Measurements from ENCODE around the gene SARDH. TPM values are rescaled to one million over a fixed set of nuclear protein-coding genes. Genes with fewer than 3 reads are reported as not detected.

SARDH gene
- total RNA-seq, 3 donors from 2014 or later: 0.16 to 2.0 (median 1.0) TPM

DNA sequence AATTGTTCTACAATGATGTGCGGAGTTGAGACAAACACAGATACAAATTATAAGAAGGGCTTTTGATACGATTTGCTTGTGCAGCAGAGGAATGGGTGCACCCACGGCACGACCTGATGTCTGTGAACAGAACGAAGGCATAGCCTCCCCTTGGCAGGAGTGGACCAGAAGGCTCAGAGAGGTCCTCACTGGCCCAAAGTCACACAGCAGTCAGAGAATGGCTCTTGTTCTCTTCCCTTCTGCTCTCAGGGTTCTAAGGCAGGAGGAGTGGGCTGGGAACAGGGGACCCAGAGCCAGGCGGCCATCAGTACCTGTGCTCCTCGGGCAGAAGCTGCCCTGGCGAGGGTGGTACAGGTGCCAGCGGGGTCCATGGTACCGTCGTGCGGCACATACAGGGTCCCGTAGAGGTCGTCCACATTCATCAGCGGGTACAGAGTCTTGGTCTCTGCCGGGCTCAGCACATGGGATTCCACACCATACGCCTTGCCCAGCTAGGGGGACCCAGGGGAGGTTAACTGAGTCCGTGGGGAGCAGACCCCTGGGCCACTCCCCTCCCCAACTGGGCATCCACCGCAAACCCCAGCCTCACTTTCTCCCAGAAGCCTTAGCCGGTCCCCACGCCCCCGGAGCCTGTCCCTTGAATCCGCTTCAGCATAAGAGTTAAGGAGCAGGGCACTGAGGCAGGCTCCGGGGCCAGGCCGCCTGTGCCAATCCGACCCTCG, 7.0 kb downstream of the SARDH start:
- TF ChIP-seq, protein P1, sequence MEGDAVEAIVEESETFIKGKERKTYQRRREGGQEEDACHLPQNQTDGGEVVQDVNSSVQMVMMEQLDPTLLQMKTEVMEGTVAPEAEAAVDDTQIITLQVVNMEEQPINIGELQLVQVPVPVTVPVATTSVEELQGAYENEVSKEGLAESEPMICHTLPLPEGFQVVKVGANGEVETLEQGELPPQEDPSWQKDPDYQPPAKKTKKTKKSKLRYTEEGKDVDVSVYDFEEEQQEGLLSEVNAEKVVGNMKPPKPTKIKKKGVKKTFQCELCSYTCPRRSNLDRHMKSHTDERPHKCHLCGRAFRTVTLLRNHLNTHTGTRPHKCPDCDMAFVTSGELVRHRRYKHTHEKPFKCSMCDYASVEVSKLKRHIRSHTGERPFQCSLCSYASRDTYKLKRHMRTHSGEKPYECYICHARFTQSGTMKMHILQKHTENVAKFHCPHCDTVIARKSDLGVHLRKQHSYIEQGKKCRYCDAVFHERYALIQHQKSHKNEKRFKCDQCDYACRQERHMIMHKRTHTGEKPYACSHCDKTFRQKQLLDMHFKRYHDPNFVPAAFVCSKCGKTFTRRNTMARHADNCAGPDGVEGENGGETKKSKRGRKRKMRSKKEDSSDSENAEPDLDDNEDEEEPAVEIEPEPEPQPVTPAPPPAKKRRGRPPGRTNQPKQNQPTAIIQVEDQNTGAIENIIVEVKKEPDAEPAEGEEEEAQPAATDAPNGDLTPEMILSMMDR (IDR thresholded peaks at IDR 0.05): no peak
- TF ChIP-seq POLR2AphosphoS5 (IDR thresholded peaks at IDR 0.05) (no peak), POLR2A (IDR thresholded peaks at IDR 0.05) (no peak)
- intact Hi-C loops (cut with DNase I; ENCODE audit: low total_unique reads): no loop called here
- no peak overlapping the region for H3K4me3 ChIP-seq

DNA sequence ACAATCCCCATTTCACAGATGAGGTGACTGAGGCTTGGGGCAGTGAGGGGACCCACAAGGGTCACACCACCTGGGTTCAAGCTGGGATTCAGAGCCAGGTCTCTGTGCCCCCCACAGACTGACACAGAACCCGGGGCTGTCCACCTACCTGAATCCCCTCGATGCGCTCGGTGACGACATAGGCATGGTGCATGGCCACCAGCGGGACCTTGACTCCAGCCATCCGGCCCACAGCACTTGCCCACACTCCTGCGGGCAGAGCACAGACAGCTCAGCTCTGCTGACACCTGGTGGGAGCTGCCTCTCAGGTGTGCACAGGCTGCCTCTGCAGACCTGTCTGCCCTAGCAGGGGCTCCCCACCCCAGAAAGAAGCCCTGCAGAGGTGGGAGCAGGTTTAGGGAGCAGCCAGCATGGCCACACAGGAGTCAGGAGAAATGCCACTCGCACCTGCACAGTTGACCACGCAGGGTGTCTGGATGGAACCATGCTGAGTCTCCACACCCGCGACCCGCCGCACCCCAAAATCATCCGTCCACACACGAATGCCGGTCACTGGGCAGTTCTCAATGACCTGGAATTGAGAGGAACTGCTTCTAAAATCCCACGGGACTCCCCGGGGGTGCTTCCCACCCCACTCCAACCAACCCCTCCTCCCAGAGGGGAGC, 8.4 kb downstream of the SARDH start:
- no peak overlapping the region for H3K27ac ChIP-seq
- H3K27me3 ChIP-seq: no peaks in the 10 kb centered on the region
- no peaks in the 10 kb centered on the region for H3K4me1 ChIP-seq
- no peak overlapping the region for H3K4me3 ChIP-seq
- TF ChIP-seq POLR2A (IDR thresholded peaks at IDR 0.05): no peak
- no peak for TF ChIP-seq POLR2AphosphoS5 (IDR thresholded peaks at IDR 0.05)
- TF ChIP-seq, protein P1 (IDR thresholded peaks at IDR 0.05): no peak
- peak in 1 of 2 donors; percentile 45 for DNase-seq (ENCODE audit: low spot score in 2 of 2)
- intact Hi-C loops (cut with DNase I; ENCODE audit: low total_unique reads): no loop called here
- H3K36me3 ChIP-seq: no peaks in the 10 kb centered on the region
- no peaks in the 10 kb centered on the region for H3K9me3 ChIP-seq

More for the DNA sequence above, 7.0 kb downstream of the SARDH start:
- H3K36me3 ChIP-seq: no peaks in the 10 kb centered on the region
- H3K27me3 ChIP-seq: no peaks in the 10 kb centered on the region
- H3K4me1 ChIP-seq: no peaks in the 10 kb centered on the region
- H3K27ac ChIP-seq: no peak overlapping the region
- H3K9me3 ChIP-seq: no peaks in the 10 kb centered on the region
- peak in 1 of 2 donors; percentile 47 for DNase-seq (ENCODE audit: low spot score in 2 of 2)

DNA sequence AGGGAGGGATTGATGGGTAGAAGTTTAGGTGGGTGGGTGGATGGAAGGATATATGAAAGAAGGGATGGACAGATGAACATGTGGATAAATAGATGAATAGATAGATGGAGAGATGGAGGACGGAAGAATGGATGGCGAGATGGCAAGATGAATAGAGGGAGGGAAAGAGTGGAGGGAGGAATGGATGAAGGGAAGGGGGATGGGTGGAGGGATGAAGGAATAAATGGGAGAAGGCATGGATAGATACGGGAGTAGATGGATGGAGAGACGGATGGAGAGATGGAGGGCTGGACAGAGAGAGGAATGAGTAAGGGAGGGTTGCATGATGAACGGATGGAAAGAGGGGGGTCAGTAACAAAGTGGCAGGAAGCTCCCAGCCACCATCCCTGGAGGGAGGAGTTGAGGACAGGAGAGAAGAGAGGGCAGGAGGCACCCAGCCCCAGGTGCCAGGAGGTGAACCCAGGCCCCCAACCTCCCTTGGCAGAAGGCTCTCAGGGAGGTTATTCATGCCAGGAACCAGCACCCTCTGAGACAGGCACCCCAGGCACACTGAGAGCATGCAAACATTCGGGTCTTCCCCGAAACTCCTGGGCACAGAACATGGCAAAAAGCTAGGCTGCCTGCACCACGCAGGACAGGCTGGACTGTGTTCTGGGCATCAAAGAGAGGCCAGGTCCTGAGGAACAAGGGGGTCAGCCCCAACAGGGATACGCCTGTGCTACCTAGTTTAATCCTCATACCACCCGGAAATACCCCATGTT, 9.1 kb downstream of the SARDH start:
- intact Hi-C loops (cut with DNase I; ENCODE audit: low total_unique reads): no loop called here
- Histone ChIP-seq H3K27me3 (no peaks in the 10 kb centered on the region), H3K9me3 (no peaks in the 10 kb centered on the region), H3K27ac (no peak overlapping the region), H3K4me3 (no peak overlapping the region), H3K36me3 (no peaks in the 10 kb centered on the region), H3K4me1 (no peaks in the 10 kb centered on the region)
- DNase-seq (ENCODE audit: low spot score in 2 of 2): peak in 1 of 2 donors; percentile 19
- TF ChIP-seq POLR2A (IDR thresholded peaks at IDR 0.05): no peak
- TF ChIP-seq POLR2AphosphoS5 (IDR thresholded peaks at IDR 0.05): no peak
- TF ChIP-seq, protein P1 (IDR thresholded peaks at IDR 0.05): no peak

DNA sequence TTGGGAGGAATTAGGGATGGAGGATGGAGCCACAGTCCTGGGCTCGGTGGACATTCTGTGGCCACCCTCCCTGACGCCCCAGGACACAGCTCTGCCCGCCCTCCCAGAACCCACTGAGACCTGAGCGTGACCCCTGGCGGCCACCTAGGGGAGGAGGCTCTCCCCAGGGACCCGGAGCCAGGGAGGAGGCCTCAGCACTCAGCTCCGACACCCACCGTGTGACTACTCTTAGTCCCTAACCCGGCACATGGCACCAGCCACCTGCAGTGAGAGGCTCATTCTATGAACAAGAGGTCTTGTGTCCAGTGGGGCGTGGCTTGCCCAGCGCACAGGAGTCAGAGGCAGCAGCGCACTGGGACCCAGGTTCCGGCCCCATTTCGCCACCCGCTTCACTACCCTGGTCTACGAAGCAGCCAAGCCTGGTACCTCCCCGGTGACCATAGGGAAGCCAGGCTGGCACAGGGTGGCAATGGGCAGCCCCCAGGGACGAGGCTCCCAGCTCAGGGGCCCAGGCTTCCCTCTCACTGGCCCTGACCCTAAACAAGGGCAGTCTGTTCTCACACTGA, 10.2 kb downstream of the SARDH start:
- intact Hi-C loops (cut with DNase I; ENCODE audit: low total_unique reads): no loop called here
- H3K4me3 ChIP-seq: no peak overlapping the region

More for the DNA sequence above, 10.2 kb downstream of the SARDH start:
- no peaks in the 10 kb centered on the region for H3K36me3 ChIP-seq
- H3K27me3 ChIP-seq: no peaks in the 10 kb centered on the region
- no peaks in the 10 kb centered on the region for H3K9me3 ChIP-seq
- no peaks in the 10 kb centered on the region for H3K4me1 ChIP-seq
- no peak overlapping the region for H3K27ac ChIP-seq
- TF ChIP-seq POLR2AphosphoS5 (IDR thresholded peaks at IDR 0.05): no peak
- TF ChIP-seq, protein P1 (IDR thresholded peaks at IDR 0.05): no peak
- TF ChIP-seq POLR2A (IDR thresholded peaks at IDR 0.05): no peak
- DNase-seq (ENCODE audit: low spot score in 2 of 2): peak in 1 of 2 donors; percentile 45

Measured in breast epithelium (tissue), 4 donors.